HG02610 (cell line): Measurements from ENCODE around the gene HDAC4.

ENCODE experiments used
- ATAC-seq: cut with Tn5 transposase; IDR thresholded peaks from one replicate; pipeline ENCODE4 v1.9.1; 2021; ENCODE audit warnings: mild to moderate bottlenecking, moderate library complexity; ENCODE audit not compliant: unreplicated experiment

The HDAC4 gene

DNA sequence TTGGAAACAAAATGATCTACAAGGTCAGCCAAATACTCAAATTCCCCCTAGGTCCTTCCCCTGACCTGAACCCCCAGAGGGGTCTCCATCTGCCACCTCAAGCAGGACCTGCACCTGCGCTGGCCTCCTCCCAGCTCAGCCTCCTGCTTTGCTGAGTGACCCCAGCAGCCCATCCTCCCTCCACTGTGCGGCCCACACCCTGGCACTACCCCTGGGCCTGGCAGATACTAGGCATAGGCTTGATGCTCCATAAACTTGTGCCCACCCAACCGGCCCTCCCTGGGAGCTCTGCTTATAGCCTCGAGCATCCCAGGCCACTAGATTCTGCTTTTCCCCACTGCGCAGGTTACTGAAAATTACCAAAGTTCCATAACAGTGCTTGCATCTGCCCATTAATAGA, 156.2 kb downstream of the HDAC4 start:
- no peak for ATAC-seq

DNA sequence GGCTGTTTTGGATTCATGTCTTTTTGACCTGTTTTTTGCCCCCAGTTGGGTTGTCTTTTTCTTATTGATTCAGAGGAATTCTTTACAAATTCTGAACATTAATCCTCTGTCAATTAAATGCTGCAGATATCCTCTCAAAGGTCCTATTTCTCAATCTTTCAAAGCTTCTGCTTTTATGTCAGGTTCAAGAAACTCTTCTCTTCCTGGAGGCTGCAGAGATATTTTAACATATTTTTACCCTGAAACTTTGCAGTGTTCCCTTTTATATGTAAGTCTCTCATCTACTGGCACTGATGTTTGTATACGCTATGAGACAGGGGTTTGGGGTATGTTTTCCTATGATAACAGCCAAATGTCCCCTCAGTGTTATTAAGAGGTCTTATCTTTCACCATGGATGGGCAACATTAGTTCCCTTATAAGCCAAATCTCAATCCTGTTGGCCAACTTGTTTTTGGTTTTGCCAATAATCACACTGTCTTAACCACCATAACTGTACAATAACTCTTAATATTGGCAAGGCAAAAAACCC, 159.3 kb downstream of the HDAC4 start:
- no peak for ATAC-seq

DNA sequence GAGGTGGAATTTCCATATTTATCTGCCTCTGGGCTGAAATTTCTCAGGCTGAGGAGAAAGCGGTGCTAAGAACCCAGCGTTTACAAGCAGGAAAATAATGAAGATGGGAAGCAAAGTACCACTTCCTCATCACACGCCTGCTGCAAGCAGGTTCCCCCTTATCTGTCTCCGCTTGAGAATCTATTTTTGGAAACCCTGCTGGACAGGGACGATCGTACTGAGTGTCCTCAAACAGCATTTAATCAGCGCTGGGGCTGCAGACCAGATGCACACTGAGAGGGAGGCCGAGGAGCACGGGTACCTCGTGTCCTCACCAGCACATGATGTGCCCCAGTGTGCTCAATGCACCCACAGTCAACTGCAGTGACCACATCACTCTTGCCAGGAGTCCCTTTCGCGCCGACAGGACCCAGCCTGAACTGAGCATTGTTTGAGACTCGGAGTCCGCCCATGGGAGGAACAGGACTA, 160.4 kb downstream of the HDAC4 start:
- ATAC-seq = no peak

DNA sequence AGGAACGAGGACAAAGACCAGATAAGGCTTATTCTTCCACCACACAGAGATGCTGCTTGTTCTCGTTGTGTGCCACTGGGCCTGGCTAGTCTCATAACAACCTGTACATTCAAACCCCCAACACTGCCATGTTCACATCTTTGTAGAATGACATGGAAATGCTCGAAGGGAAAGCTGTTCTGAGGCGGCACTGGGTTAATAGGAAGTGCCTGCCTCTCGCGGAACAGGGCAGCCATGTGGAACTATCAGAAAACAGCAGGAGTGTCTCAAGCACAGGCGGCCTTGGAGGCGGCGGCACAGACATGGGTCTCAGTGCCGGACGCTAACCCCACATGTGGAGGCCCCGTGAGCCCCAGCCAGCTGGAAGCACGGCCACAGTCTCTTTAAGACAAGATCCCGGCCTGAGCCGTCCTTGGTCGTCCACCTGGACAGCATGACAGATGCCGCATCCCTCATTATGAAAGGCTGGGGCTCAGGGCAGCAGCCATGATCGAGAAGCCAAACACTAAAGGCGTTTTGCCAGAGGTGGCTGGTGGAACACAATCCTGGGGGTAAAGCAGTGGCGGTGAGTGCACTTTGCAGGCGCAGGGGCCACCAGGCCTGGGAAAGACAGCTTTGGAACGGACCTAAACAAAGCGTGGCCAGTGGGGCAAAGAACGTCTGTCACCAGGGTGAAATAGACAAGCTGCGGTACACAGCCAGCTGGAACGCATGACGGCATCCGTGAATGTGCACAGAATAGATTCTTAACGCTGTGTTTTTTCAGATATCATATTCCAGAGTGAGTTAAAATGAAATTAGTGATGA, 161.0 kb downstream of the HDAC4 start:
- no peak for ATAC-seq

DNA sequence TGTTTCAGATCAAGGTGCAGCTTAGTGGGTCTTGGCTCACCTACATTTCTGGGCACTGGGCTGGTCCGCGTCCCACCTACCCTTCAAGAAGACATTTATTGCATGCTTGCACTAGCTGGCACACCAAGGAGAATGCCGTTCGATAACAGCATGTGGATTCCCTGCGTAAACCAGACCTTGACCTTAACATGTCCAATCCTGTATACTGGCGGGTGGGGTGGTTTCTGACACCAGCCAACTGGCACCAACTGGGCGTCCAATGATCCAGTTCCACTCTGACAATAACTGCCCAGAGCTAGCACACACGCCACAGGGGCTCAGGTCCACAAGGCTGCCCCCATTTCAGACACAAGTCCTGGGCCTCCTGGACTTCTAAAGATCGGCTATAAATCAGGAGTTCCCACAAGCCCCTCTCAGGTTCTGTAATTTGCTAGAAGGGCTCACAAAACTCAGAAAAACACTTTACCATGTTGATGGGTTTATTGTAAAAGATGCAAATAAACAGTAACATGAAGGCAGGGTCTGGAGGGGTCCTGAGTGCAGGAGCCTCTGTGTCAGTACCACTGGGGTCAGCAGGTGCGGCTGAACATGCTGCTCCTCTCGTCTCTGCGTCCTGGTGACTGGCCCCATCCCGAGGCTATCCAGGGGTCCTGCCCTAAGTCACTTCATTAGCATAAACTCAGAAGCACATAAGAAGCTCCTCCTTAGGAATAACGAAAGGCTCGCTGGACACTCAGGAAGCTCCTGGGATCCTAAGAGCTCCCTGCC, 161.8 kb downstream of the HDAC4 start:
- no peak for ATAC-seq

DNA sequence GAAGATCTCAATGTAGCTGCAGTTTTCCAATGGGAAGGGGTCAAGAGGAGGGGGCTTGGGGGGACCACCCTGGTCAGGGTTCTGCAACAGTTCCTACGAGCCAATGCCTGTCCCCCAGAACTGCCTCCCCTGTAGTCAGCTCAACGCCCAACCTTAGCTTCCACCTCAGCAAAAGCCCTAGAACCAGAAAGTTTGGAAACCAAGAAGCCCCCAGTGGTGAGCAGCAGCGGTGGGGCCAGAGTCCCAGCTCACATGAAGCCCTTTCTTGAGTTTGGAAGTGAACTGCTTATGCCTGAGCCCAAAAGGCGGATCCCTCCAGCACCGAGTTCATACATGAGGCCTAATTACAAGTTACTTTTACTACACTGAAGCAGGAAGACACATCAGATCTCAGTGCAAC, 162.4 kb downstream of the HDAC4 start:
- ATAC-seq = no peak

DNA sequence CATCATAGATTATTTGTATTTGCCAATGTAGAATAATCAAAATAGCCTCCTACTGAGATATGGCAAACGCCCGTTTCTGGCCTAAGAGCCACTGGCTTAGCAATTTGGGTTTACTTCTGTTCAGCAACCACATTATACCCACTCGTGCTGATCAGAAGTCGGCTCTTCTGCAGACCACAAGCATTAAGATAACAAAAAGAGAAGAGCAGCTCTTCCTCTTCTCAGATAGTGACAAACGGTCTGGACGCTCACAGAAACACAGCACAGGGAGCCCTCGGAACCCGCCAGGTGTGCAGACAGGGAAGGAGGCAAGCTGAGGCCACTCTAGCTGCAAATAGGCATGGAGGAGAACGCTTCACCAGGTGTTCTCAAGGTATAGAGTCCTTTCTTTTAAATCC, 164.0 kb downstream of the HDAC4 start:
- no peak for ATAC-seq

DNA sequence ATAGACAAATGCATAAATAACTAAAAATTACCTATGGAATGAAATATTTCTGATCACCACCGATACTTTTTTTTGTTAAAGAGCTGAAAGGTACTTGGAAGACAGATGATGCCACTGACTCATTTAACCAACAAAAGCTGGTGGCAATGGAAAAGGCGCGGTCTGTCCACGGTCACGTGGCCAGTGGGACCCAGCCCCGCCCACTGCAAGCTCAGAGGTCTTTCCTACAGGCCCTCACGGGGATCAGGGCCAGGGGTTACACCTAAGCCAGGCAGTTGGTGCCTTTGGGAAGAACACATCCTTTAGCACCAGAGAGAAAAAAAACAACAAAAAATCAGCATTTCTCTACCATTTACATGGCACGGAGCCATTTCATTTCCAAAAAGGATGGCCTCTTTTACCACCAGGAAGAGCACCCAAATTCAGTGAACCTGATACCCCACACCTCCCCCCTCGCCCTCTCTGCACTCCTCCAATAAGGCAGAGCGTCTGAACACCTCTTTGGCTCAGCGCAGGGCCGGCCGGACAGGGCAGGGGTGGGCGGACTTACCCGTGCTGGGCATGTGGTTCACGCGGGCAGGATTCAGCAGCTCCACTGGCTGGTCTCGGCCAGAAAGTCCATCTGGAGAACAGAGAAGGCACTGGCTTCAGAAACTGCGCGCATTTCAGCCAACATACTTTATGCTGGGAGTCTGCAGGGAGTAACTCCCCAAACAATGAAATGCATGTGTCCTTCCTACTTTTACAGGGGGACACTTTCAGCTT, 164.6 kb downstream of the HDAC4 start:
- ATAC-seq = no peak

DNA sequence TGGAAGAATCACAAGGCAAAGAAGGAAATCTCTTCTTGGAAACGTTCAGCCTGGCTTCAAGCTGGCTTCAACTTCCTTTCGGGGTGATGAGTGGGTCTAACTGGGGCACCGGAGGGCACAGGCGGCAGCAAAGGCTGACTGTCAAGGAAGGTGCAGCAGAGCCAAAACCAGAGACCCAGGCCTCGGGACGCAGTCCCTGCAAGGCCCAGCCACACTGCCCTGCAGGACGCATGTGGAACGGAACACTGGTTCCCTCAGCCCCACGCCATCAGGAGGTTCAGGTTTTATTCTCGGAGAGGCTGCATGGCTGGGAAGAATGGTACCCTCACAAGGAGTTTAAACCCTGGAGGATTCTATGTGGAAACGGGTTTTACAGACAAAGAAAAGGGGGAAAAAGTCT, 165.5 kb downstream of the HDAC4 start:
- ATAC-seq = no peak

DNA sequence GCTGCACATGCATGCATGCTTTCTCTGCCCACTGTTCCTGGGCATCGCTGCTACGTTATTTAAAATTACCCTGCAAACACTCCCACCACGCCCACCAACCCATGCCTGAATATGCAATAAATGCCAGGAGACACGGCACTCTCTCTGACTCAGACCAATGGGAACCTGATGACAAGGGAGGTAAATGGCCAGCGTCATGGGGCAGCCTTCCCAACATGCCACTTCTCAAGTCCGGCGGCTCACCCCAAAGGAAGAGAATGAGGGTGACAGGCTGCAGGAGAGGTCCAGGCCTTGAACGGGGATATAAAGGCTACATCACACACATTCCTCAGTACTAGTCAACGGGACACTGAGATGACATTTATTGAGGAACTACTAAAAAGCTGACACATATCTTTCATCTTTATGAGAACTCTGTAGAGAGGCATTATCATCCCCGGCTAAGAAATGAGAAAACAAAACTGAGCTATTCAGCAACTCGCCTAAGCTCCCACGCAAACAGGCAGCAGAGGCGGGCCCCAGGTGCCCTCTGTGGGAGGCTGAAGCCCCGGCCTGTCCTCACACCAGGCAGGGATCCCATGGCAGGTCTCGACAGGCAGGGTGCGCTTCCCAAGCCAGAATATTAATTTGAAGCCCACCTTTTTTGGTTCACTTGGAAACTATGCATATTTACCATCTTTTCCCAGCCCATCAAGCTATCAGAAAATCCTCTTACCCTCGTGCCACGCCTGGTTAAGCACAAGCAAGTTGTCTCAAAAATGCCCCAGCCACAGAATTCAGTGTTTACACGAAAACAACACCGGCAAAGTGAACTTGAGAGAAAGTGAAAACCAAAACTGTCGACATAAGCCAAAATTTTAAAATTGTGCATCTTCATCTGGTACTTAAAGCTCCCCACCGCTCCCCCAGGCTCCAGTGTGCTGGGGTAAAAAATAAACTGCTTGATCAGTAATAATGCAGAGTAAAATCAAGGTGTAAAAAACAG, 166.3 kb downstream of the HDAC4 start:
- ATAC-seq = no peak

DNA sequence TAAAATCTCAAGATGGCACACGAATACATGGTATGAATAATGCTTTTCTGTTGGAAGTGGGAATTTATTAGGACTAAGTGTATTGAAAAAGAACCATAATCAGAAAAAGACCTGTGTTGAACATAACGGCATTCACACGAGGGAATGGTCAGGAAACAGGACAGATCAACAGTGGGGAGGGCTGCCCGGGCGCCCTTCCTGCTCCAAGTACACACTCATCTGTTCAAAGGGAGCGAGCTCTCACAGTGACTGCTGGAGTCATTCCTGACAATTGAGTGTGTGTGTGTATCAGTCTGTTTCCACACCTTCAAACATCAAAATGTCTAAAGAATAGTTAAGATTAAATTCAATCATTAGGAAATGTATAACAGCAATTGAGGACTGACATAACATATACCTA, 167.2 kb downstream of the HDAC4 start:
- no peak for ATAC-seq

DNA sequence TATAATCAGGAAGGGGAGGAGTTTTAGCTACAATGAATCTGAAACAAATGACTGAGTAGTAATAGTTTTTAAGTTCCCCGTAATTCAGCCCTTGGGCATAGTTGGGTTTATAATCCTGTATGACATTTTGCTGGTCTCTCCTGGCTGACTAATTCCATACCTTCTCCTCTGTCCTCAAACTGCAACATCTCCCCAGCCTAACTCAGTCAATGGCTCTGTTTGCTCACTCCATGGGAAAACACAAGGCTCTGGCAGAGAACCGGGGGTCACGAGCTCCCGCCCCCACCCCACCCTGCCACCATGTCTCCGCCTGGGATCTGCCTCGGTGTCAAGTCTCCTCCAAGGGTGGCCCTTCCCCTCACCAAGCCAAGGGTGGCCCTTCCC, 168.6 kb downstream of the HDAC4 start:
- no peak for ATAC-seq

DNA sequence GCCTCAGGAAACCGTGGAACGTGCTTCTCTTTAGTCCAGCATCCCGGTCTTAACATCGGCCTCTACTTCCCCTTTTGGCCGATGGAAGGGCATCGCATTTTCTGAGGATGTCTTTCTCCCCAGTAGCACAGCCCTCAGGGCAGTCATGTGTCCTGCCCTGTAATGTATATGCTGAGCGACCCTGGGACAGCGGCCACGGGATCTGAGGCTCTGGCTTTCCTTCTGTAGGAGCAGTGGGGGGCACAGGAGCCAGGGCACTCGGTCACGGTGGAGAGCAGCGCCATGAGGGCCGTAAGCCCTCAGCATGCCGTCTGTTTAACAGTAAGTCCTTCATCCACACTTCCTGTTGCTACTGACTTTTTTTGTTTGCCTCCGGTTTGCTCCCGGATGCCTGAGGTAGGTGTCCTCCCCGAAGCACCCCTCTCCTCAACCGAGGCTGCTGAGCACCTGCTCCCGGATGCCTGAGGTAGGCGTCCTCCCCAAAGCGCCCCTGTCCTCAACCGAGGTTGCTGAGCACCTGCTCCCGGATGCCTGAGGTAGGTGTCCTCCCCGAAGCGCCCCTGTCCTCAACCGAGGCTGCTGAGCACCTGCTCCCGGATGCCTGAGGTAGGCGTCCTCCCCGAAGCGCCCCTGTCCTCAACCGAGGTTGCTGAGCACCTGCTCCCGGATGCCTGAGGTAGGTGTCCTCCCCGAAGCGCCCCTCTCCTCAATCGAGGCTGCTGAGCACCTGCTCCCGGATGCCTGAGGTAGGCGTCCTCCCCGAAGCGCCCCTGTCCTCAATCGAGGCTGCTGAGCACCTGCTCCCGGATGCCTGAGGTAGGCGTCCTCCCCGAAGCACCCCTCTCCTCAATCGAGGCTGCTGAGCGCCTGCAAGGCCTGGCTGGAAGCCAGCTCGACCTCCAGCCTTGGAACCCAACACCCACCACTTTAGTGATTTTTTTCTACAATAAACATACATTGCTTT, 169.3 kb downstream of the HDAC4 start:
- ATAC-seq = no peak

DNA sequence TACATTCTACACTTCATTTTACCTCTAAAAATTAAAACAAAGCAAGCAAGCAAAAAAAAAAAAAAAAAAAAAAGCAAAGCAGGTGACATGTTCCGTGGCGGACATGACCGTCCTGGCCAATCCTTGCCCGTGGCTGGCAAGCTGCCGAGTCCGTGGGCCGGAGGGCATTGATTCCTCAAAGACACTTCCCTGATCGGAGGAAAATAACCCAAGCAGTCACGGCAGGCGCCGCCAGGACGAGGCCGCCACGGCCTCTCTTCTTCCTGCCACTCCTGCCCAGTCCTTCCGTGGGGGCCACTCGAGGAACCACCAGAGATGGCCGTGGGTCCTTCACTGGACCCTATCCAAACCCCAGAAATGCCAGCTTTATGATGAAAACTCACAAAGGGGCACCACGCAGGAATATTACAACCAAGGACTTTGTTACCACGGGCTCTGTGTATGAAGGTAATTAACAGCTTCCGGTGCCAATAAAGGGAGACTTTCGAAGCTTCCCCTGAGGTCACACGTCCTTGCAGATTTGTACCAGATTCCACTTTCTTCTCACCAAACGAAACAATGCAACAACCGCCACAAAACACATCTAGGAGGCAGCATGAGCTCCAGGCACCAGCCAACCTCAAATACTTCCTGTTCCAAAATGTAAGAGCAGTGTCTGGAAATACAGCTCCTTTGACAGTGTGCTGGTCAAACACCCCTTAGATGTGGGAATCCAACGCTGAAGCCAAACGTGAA, 170.3 kb downstream of the HDAC4 start:
- ATAC-seq = no peak

DNA sequence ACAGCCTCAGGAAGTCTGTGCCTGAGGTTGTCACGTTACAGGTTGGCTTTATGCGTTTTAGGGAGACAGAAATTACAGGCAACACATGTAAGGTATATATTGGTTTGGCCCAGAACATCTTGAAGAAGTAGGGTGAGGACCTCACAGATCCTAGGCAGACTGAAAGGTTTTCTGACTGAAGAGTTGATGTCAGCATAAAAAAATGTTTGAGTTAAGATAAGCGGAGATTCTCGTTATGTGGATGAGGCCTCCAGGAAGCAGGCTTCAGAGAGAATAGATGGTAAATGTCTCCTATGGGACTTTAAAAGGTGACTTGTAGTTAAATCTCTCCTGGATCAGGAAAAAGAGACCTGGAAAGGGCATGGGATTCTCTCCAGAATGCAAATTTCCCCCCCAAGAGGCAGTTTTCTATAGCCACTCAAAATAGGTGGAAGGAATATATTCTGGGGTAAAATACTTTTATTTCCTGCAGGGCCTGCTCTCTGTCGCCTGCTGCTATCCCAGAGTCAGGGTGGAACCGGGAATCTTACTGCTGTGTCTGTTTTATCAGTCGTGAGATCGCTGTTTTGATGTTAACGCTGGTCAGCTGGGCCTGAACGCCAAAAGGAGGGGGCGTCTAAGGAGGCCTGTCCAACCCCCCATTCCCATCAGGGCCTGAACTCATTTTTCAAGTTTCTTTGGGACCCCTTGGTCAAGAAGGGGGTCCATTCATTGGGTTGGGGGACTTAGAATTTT, 171.1 kb downstream of the HDAC4 start:
- ATAC-seq = no peak

DNA sequence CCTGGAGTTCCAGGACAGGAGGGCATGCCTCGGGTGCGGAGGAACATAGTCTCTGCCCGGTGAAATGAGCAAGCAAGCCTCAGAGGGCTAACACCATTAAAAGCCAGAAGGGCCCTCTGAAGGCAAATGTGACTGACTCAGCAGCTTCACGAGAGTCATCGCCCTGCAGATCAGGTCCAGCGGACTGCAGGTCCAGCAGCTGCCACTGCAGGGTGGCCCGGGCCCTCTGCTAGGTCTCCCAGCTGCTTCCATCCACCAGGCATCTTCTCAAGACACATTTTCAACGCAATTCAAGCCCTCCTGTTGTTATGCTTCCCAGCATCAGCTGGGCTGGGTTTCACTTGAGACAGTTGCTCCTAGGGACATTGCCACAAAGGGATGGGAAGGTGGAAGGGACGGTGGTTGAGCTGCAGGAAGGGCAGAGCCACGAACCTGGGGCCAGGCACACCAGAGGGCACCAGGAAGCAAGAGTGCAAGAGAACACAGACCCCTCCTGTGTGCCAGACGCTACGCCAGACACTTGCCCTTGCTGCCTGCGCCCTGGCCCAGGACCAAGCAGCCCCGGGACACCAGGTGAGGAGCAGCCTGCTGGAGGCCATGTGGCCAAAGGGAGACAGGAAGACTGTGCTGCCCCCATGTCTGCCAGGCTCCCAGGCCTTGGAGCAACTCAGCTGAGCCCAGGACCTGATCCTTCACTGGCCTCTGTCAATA, 173.0 kb downstream of the HDAC4 start:
- no peak for ATAC-seq
